Loucy (cell line): ENCODE measurements around the gene EXOC3L1.
A peak's percentile ranks its signal among the peaks of the same experiment; 100 is the strongest.

Source experiments
- H2AFZ ChIP-seq: fragments of 200-600 bp; sonication (generic); 2 replicates; pipeline ENCODE4 v1.6.0; 2016; ENCODE audit warnings: antibody characterized with exemption, mild to moderate bottlenecking, low read length, moderate library complexity
- H3F3A ChIP-seq: fragments of 200-600 bp; 2 replicates; pipeline ENCODE4 v1.6.0; 2016; ENCODE audit warnings: antibody characterized with exemption, low read depth, mild to moderate bottlenecking
- H3K27me3 ChIP-seq: fragments of 200-600 bp; sonication (generic); 2 replicates; pipeline ENCODE4 v1.6.1; 2014; ENCODE audit warnings: low read length, mild to moderate bottlenecking; ENCODE audit not compliant: insufficient read depth, poor library complexity, severe bottlenecking
- H3K36me3 ChIP-seq: fragments of 200-600 bp; sonication (generic); 2 replicates; pipeline ENCODE4 v1.6.1; 2016; ENCODE audit warnings: low read length; ENCODE audit not compliant: insufficient read depth
- H3K4me1 ChIP-seq: fragments of 200-600 bp; sonication (generic); 2 replicates; pipeline ENCODE4 v1.5.1; 2014; ENCODE audit warnings: low read length, mild to moderate bottlenecking; ENCODE audit not compliant: insufficient read depth, poor library complexity, severe bottlenecking
- H3K4me2 ChIP-seq: fragments of 200-600 bp; sonication (generic); 2 replicates; pipeline ENCODE4 v1.6.0; 2014; ENCODE audit warnings: antibody characterized with exemption, low read length, low read depth, mild to moderate bottlenecking; ENCODE audit not compliant: poor library complexity, severe bottlenecking
- H3K4me3 ChIP-seq: fragments of 200-600 bp; sonication (generic); 2 replicates; pipeline ENCODE4 v1.5.1; 2014; ENCODE audit warnings: low read length, mild to moderate bottlenecking, mixed read lengths; ENCODE audit not compliant: poor library complexity, severe bottlenecking
- H3K79me2 ChIP-seq: fragments of 200-600 bp; sonication (generic); 2 replicates; pipeline ENCODE4 v1.6.1; 2014; ENCODE audit warnings: low read length; ENCODE audit not compliant: insufficient read depth
- H3K9ac ChIP-seq: fragments of 200-600 bp; sonication (generic); 2 replicates; pipeline ENCODE4 v1.6.0; 2014; ENCODE audit warnings: mild to moderate bottlenecking, low read depth, low read length, moderate library complexity; ENCODE audit not compliant: poor library complexity, severe bottlenecking
- H3K9me2 ChIP-seq: fragments of 200-600 bp; sonication (generic); replicated peaks from 2 replicates; pipeline ENCODE4 v1.6.1; 2016; ENCODE audit warnings: low read depth, low read length, mixed read lengths
- H3K9me3 ChIP-seq: fragments of 200-600 bp; sonication (generic); 2 replicates; pipeline ENCODE4 v1.6.1; 2014; ENCODE audit warnings: mild to moderate bottlenecking, antibody characterized with exemption, low read length, low read depth; ENCODE audit not compliant: insufficient read depth
- H4K20me1 ChIP-seq: fragments of 200-600 bp; sonication (generic); 2 replicates; pipeline ENCODE4 v1.6.0; 2014; ENCODE audit warnings: antibody characterized with exemption, low read length, mild to moderate bottlenecking; ENCODE audit not compliant: insufficient read depth, poor library complexity, severe bottlenecking
- CTCF ChIP-seq: fragments of 200-600 bp; sonication (generic); conservative IDR thresholded peaks from 2 replicates; pipeline ENCODE4 v1.5.1; 2014; ENCODE audit warnings: mild to moderate bottlenecking, antibody characterized with exemption, low read length
- EZH2phosphoT487 ChIP-seq: fragments of 200-600 bp; IDR thresholded peaks from 2 replicates; pipeline ENCODE4 v1.6.1; 2018; ENCODE audit warnings: antibody characterized with exemption, mild to moderate bottlenecking, moderate library complexity, borderline replicate concordance

The EXOC3L1 gene

GRCh38 chr16:67191411-67191994 lies 1.6 kb upstream of the EXOC3L1 start:
- Histone ChIP-seq H3K9me2 (no peaks in the 10 kb centered on the region), H3K27me3 (no peaks in the 10 kb centered on the region), H2AFZ (peak overlapping the region; percentile 71; the same call in 1 of the 2 replicates), H3K4me3 (peak overlapping the region; percentile 98), H3F3A (no peaks in the 10 kb centered on the region), H3K9me3 (no peaks in the 10 kb centered on the region), H3K9ac (peak overlapping the region; percentile 94), H3K4me2 (peak overlapping the region; percentile 53), H3K4me1 (peaks cover 16% of the 10 kb centered on the region), H3K36me3 (peaks cover 21% of the 10 kb centered on the region; the same call in 1 of the 2 replicates), H4K20me1 (peaks cover 29% of the 10 kb centered on the region), H3K79me2 (peaks cover 45% of the 10 kb centered on the region)
- TF ChIP-seq EZH2phosphoT487 (no peak), CTCF (no peak)

GRCh38 chr16:67190448-67191399 lies 788 bp upstream of the EXOC3L1 start:
- H3K9me2 ChIP-seq, result no peaks in the 10 kb centered on the region
- no peaks in the 10 kb centered on the region for H3K27me3 ChIP-seq
- TF ChIP-seq EZH2phosphoT487, result no peak
- TF ChIP-seq CTCF, result no peak
- H3K4me2 ChIP-seq, result peak overlapping the region; percentile 53
- H4K20me1 ChIP-seq, result peaks cover 26% of the 10 kb centered on the region
- peaks cover 14% of the 10 kb centered on the region; the same call in 1 of the 2 replicates for H3K36me3 ChIP-seq
- peaks cover 37% of the 10 kb centered on the region for H3K79me2 ChIP-seq
- peaks cover 16% of the 10 kb centered on the region for H3K4me1 ChIP-seq
- no peaks in the 10 kb centered on the region for H3K9me3 ChIP-seq
- no peak overlapping the region for H2AFZ ChIP-seq
- no peak overlapping the region for H3K9ac ChIP-seq
- H3K4me3 ChIP-seq, result no peak overlapping the region
- H3F3A ChIP-seq, result no peaks in the 10 kb centered on the region

- Histone ChIP-seq H3K27me3 (no peaks in the 10 kb centered on the region), H3F3A (no peaks in the 10 kb centered on the region), H3K79me2 (peaks cover 18% of the 10 kb centered on the region), H3K4me2 (no peak overlapping the region), H3K9me3 (no peaks in the 10 kb centered on the region), H4K20me1 (peaks cover 27% of the 10 kb centered on the region), H3K4me3 (no peak overlapping the region), H3K9me2 (no peaks in the 10 kb centered on the region), H3K36me3 (no peaks in the 10 kb centered on the region), H2AFZ (no peak overlapping the region), H3K4me1 (peaks cover 13% of the 10 kb centered on the region), H3K9ac (no peak overlapping the region)
- TF ChIP-seq CTCF, result no peak
- no peak for TF ChIP-seq EZH2phosphoT487
Measured at GRCh38 chr16:67188798-67189197, 1.1 kb downstream of the EXOC3L1 start.
